ENCODE results near the gene CXorf58.

DNA sequence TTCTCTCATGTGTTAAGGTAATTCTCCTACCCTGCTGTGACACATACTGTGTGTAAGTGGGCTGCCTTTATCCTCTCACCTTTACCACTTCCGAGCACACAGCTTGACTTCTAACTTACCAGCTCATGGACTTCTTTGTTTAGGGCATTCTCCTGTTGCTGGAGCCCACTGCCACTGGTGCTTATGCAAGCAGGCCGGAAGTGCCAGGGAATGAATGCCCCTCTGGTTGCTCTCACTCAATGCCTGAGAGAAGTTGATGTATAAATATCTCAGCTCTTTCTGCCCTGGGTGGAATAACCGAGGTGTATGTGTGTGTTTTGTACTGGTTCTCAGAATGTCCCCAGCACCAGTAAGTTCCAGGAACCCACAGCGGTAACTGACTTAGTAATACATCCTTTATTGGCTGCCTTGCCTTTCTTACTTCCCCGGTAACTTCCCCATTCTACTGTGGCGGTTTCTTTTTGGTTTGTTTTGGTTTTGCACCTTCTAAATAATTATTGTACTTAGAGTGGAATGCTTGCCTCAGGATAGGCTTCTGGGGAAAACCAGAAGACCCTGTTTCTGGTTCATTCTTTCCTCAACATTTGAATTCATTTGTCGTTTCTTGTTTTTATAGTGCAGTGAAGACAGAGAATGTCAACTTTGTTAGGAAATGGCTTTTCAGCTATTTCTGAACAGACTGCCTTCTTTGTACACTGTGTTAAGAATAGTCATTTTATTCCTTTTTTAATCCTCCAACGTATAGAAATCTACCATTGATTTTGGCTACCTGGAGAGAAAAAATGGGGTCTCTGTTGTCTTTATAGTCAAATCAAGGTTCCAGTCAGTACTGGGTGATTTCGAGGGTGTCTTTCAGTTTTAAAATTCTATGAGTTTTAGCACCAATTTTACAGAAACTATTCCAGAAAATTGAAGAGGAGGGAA lies 45.4 kb downstream of the CXorf58 start:
- TF ChIP-seq, protein P1, sequence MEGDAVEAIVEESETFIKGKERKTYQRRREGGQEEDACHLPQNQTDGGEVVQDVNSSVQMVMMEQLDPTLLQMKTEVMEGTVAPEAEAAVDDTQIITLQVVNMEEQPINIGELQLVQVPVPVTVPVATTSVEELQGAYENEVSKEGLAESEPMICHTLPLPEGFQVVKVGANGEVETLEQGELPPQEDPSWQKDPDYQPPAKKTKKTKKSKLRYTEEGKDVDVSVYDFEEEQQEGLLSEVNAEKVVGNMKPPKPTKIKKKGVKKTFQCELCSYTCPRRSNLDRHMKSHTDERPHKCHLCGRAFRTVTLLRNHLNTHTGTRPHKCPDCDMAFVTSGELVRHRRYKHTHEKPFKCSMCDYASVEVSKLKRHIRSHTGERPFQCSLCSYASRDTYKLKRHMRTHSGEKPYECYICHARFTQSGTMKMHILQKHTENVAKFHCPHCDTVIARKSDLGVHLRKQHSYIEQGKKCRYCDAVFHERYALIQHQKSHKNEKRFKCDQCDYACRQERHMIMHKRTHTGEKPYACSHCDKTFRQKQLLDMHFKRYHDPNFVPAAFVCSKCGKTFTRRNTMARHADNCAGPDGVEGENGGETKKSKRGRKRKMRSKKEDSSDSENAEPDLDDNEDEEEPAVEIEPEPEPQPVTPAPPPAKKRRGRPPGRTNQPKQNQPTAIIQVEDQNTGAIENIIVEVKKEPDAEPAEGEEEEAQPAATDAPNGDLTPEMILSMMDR (conservative IDR thresholded peaks at IDR 0.05 in 1 of 2, IDR thresholded peaks at IDR 0.05 in 1 of 2; ENCODE audit: low read depth in 1 of 2, low read length in 2 of 2), result no peak
- no peak for TF ChIP-seq EZH2 (IDR thresholded peaks at IDR 0.05; ENCODE audit: low read length, missing control alignments)

Data from fibroblast of lung (primary cell).